22Rv1 (cell line): Measurements from ENCODE around the gene KRTAP4-9.

Experiments
- CTCF ChIP-seq: fragments of 450-650 bp; IDR thresholded peaks from 2 replicates; pipeline ENCODE4 v1.5.1; 2017; ENCODE audit warnings: mild to moderate bottlenecking
- ZFX ChIP-seq: fragments of 450-650 bp; IDR thresholded peaks from 2 replicates; pipeline ENCODE4 v1.6.1; 2017; ENCODE audit warnings: antibody characterized with exemption, borderline replicate concordance

GRCh38 chr17:41098481-41098880, 6.7 kb upstream of the KRTAP4-9 start:
- TF ChIP-seq CTCF = no peak
- no peak for TF ChIP-seq ZFX
